Vagina (tissue), 2 donors: Measurements from ENCODE around the gene METTL21A. TPM values are rescaled to one million over a fixed set of nuclear protein-coding genes. Genes with fewer than 3 reads are reported as not detected.

Source experiments
- DNase-seq, 2 donors: peaks; one replicate each; pipeline ENCODE4 v3.0.0-alpha.2; 2017; ENCODE audit errors: extremely low spot score in 2 of 2
- H3K27ac ChIP-seq: fragments of 200-600 bp; sonication (generic); one replicate; pipeline ENCODE4 v1.5.1; 2019
- H3K27me3 ChIP-seq: fragments of 200-600 bp; sonication (generic); one replicate; pipeline ENCODE4 v1.5.1; 2019
- H3K36me3 ChIP-seq, 2 donors: fragments of 200-600 bp; sonication (generic); one replicate each; pipeline ENCODE4 v1.5.1; 2017 to 2019
- H3K4me1 ChIP-seq: fragments of 200-600 bp; sonication (generic); one replicate; pipeline ENCODE4 v1.5.1; 2019
- H3K4me3 ChIP-seq, 2 donors: fragments of 200-600 bp; sonication (generic); 1 replicate in 1 of 2; 2 replicates in 1 of 2; pipeline ENCODE4 v1.5.1; 2016 to 2019
- H3K9me3 ChIP-seq: fragments of 200-600 bp; sonication (generic); one replicate; pipeline ENCODE4 v1.5.1; 2019
- CTCF ChIP-seq, 3 experiments: fragments of 450-650 bp in 2 of 3; fragments of 200-600 bp in 1 of 3; sonication (generic) in 1 of 3; IDR thresholded peaks; one replicate each; pipeline ENCODE4 v1.5.1; 2017 to 2019; ENCODE audit warnings: antibody characterized with exemption in 3 of 3, mild to moderate bottlenecking in 2 of 3, moderate library complexity in 2 of 3
- POLR2A ChIP-seq, 2 donors: fragments of 450-650 bp; IDR thresholded peaks; one replicate each; pipeline ENCODE4 v1.6.1; 2017; ENCODE audit warnings: antibody characterized with exemption in 2 of 2, mild to moderate bottlenecking in 2 of 2, moderate library complexity in 2 of 2
- POLR2AphosphoS5 ChIP-seq, 2 donors: sonication (generic); formaldehyde crosslinking; IDR thresholded peaks; one replicate each; pipeline ENCODE4 v1.9.0; 2017; ENCODE audit warnings: antibody characterized with exemption in 2 of 2, mild to moderate bottlenecking in 2 of 2, low read depth in 1 of 2; ENCODE audit not compliant: insufficient read depth in 1 of 2
- intact Hi-C: fragments of 100-400 bp; cut with DNase I; formaldehyde crosslinking; loops from one replicate; pipeline ENCODE4 v1.15.1; 2023
- total RNA-seq: library from RNA; depleted of rRNA; stranded (reverse); fragments of >200 nt; gene quantifications from one replicate; pipeline ENCODE4 v1.2.3, GENCODE V29; 2016

Gene METTL21A
- total RNA-seq, 1 donor from 2014 or later, result 7.6 TPM

- Histone ChIP-seq H3K36me3 (no peaks in the 10 kb centered on the region), H3K27me3 (no peaks in the 10 kb centered on the region), H3K27ac (no peak overlapping the region), H3K4me1 (no peaks in the 10 kb centered on the region), H3K4me3 (no peak overlapping the region), H3K9me3 (no peaks in the 10 kb centered on the region)
- TF ChIP-seq POLR2AphosphoS5 (IDR thresholded peaks at IDR 0.05; ENCODE audit: insufficient read depth in 1 of 2, low read depth in 1 of 2) (no peak), CTCF (IDR thresholded peaks at IDR 0.05) (no peak), POLR2A (IDR thresholded peaks at IDR 0.05) (no peak)
- intact Hi-C loops, result no loop called here
- no peak for DNase-seq
These were observed 45.7 kb upstream of the METTL21A start for GRCh38 chr2:207670887-207671286.

- no peak for DNase-seq
- intact Hi-C loops, result no loop called here
These were observed 38.8 kb upstream of the METTL21A start for GRCh38 chr2:207663870-207664545.

GRCh38 chr2:207662203-207662602 lies 37.0 kb upstream of the METTL21A start:
- intact Hi-C loops, result no loop called here
- DNase-seq, result no peak
- Histone ChIP-seq H3K36me3 (no peaks in the 10 kb centered on the region), H3K4me3 (no peak overlapping the region), H3K27ac (no peak overlapping the region), H3K4me1 (no peaks in the 10 kb centered on the region), H3K27me3 (no peaks in the 10 kb centered on the region), H3K9me3 (no peaks in the 10 kb centered on the region)
- TF ChIP-seq CTCF (IDR thresholded peaks at IDR 0.05) (no peak), POLR2A (IDR thresholded peaks at IDR 0.05) (no peak), POLR2AphosphoS5 (IDR thresholded peaks at IDR 0.05; ENCODE audit: insufficient read depth in 1 of 2, low read depth in 1 of 2) (no peak)

More at GRCh38 chr2:207663870-207664545, 38.8 kb upstream of the METTL21A start:
- Histone ChIP-seq H3K27ac (no peak overlapping the region), H3K4me1 (no peaks in the 10 kb centered on the region), H3K36me3 (no peaks in the 10 kb centered on the region), H3K4me3 (no peak overlapping the region), H3K27me3 (no peaks in the 10 kb centered on the region), H3K9me3 (no peaks in the 10 kb centered on the region)
- TF ChIP-seq POLR2AphosphoS5 (IDR thresholded peaks at IDR 0.05; ENCODE audit: insufficient read depth in 1 of 2, low read depth in 1 of 2) (no peak), CTCF (IDR thresholded peaks at IDR 0.05) (no peak), POLR2A (IDR thresholded peaks at IDR 0.05) (no peak)

GRCh38 chr2:207660994-207661393 lies 35.8 kb upstream of the METTL21A start:
- no peaks in the 10 kb centered on the region for H3K9me3 ChIP-seq
- TF ChIP-seq CTCF (IDR thresholded peaks at IDR 0.05) (no peak), POLR2AphosphoS5 (IDR thresholded peaks at IDR 0.05; ENCODE audit: insufficient read depth in 1 of 2, low read depth in 1 of 2) (no peak), POLR2A (IDR thresholded peaks at IDR 0.05) (no peak)
- H3K27me3 ChIP-seq, result no peaks in the 10 kb centered on the region
- intact Hi-C loops, result no loop called here
- H3K27ac ChIP-seq, result no peak overlapping the region
- H3K36me3 ChIP-seq, result no peaks in the 10 kb centered on the region
- no peak overlapping the region for H3K4me3 ChIP-seq
- H3K4me1 ChIP-seq, result no peaks in the 10 kb centered on the region
- DNase-seq, result no peak

GRCh38 chr2:207658156-207658555 lies 33.0 kb upstream of the METTL21A start:
- Histone ChIP-seq H3K36me3 (no peaks in the 10 kb centered on the region), H3K27me3 (no peaks in the 10 kb centered on the region), H3K4me3 (no peak overlapping the region), H3K27ac (no peak overlapping the region), H3K4me1 (no peaks in the 10 kb centered on the region), H3K9me3 (no peaks in the 10 kb centered on the region)
- no peak for DNase-seq
- TF ChIP-seq POLR2A (IDR thresholded peaks at IDR 0.05), result no peak
- TF ChIP-seq POLR2AphosphoS5 (IDR thresholded peaks at IDR 0.05; ENCODE audit: insufficient read depth in 1 of 2, low read depth in 1 of 2), result no peak
- TF ChIP-seq CTCF (IDR thresholded peaks at IDR 0.05), result no peak
- intact Hi-C loops, result no loop called here
